ENCODE data around the gene OR51L1. TPM values are rescaled to one million over a fixed set of nuclear protein-coding genes. Genes with fewer than 3 reads are reported as not detected.

OR51L1 gene
- total RNA-seq, 6 experiments from 2014 or later = not detected

DNA sequence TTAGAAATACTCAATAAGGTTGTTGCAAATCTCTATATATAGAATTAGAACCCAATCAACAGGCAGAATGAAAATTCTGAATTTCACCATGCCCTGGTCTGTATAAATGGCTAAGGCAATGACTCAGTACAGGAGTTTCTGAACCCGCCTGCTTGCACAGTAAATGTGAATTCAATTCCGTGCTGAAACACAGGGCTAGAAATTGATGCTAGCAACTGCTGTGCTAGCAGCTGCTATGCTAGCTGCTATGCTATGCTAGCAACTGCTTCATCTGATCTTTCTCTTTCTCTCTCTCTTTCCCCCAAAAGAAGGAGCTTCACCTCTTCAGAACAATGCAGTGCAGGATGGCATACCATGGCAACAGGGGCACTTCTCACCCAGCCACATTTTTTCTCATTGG, 42.0 kb downstream of the OR51L1 start:
- Mint-ChIP-seq H3K27ac (no peak overlapping the region), H3K9me3 (peaks cover 21% of the 10 kb centered on the region), H3K4me1 (ENCODE audit: low read depth) (no peaks in the 10 kb centered on the region), H3K27me3 (ENCODE audit: insufficient read depth) (no peaks in the 10 kb centered on the region), H3K36me3 (ENCODE audit: low read depth) (no peaks in the 10 kb centered on the region), H3K4me3 (no peak overlapping the region)
- no peak for TF ChIP-seq CTCF (IDR thresholded peaks at IDR 0.05)
- no peak for DNase-seq

DNA sequence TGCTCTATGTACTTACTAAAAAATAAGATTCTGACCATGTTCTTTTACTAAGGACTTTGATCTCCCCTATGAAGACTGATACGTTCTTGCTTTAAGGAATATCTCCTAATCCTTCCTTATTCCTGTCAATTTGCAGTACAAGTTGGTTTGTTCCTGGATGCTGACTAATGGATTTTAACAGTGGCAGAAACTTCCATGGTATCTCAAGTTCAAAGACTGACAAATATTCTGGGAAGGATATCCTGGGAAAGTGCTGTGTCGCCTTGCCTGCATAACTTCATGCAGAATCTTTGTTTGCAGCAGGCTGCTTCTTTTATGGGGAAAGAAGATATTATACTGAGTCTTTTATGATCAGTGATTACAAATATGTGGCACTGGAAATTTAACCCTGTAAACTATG, 43.3 kb downstream of the OR51L1 start:
- Mint-ChIP-seq H3K27me3 (ENCODE audit: insufficient read depth) (no peaks in the 10 kb centered on the region), H3K36me3 (ENCODE audit: low read depth) (no peaks in the 10 kb centered on the region), H3K27ac (no peak overlapping the region), H3K4me1 (ENCODE audit: low read depth) (no peaks in the 10 kb centered on the region), H3K4me3 (no peak overlapping the region), H3K9me3 (peaks cover 24% of the 10 kb centered on the region)
- no peak for TF ChIP-seq CTCF (IDR thresholded peaks at IDR 0.05)
- DNase-seq = no peak

GRCh38 chr11:5038341-5038740, 43.7 kb downstream of the OR51L1 start:
- no peak for DNase-seq
- no peak for TF ChIP-seq CTCF (IDR thresholded peaks at IDR 0.05)
- Mint-ChIP-seq H3K27ac (no peak overlapping the region), H3K36me3 (ENCODE audit: low read depth) (no peaks in the 10 kb centered on the region), H3K27me3 (ENCODE audit: insufficient read depth) (no peaks in the 10 kb centered on the region), H3K4me3 (no peak overlapping the region), H3K9me3 (peaks cover 24% of the 10 kb centered on the region), H3K4me1 (ENCODE audit: low read depth) (no peaks in the 10 kb centered on the region)

GRCh38 chr11:5040876-5041275, 46.2 kb downstream of the OR51L1 start:
- Mint-ChIP-seq H3K27me3 (ENCODE audit: insufficient read depth) (no peaks in the 10 kb centered on the region), H3K9me3 (peaks cover 25% of the 10 kb centered on the region), H3K36me3 (ENCODE audit: low read depth) (no peaks in the 10 kb centered on the region), H3K4me3 (no peak overlapping the region), H3K4me1 (ENCODE audit: low read depth) (no peaks in the 10 kb centered on the region), H3K27ac (no peak overlapping the region)
- no peak for TF ChIP-seq CTCF (IDR thresholded peaks at IDR 0.05)
- DNase-seq = no peak

DNA sequence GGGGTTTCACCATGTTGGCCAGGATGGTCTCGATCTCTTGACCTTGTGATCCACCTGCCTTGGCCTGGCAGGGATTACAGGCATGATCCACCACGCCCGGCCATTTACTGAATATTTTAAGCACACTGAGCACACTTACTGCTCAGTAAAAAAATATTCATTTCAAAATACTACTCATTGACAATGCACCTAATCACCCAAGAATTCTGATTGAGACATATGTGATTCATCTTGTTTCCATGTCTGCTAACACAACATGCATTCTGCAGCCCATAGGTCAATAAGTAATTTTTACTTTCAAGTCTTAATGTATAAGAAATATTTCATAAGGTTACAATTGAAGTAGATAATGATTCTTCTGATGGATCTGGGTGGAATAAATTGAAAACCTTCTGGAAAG, 47.4 kb downstream of the OR51L1 start:
- DNase-seq = no peak
- Mint-ChIP-seq H3K27me3 (ENCODE audit: insufficient read depth) (no peaks in the 10 kb centered on the region), H3K9me3 (peaks cover 28% of the 10 kb centered on the region), H3K36me3 (ENCODE audit: low read depth) (0 out of 2 replicates have a peak, but pooled peaks cover 2% of the 10 kb centered on the region), H3K4me3 (no peak overlapping the region), H3K27ac (no peak overlapping the region), H3K4me1 (ENCODE audit: low read depth) (no peaks in the 10 kb centered on the region)
- TF ChIP-seq CTCF (IDR thresholded peaks at IDR 0.05) = no peak

DNA sequence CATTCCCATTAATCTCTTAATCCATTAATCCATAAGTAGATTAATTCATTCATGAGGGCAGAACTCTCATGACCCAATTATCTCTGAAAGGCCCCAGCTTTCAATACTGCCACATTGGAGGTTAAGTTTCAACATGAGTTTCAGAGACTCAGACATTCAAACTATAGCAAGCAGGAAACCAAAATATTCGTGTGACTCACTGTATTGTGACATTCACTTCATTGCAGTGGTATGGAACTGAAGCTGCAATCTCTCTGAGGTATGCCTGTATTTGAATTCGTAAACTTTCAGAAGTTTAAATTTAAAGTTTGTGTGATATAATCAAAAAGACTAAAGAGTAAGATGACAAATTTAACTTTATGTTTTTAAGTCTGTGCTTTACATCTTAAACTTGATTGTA, 48.7 kb downstream of the OR51L1 start:
- Mint-ChIP-seq H3K27ac (no peak overlapping the region), H3K27me3 (ENCODE audit: insufficient read depth) (no peaks in the 10 kb centered on the region), H3K4me1 (ENCODE audit: low read depth) (no peaks in the 10 kb centered on the region), H3K36me3 (ENCODE audit: low read depth) (0 out of 2 replicates have a peak, but pooled peaks cover 4% of the 10 kb centered on the region), H3K4me3 (no peak overlapping the region), H3K9me3 (peaks cover 22% of the 10 kb centered on the region)
- no peak for TF ChIP-seq CTCF (IDR thresholded peaks at IDR 0.05)
- DNase-seq = no peak

Data from HFFc6 (cell line).